Inflammatory macrophage (primary cell): ENCODE measurements around the gene RASGRF2.

ENCODE experiments used
- DNase-seq, 2 donors: peaks; one replicate each; pipeline ENCODE4 v3.0.0-alpha.2; 2020 to 2022
- total RNA-seq, 18 experiments: gene quantifications; one replicate each; lab custom pipeline; 2026; ENCODE audit warnings: mixed read lengths in 6 of 18, inconsistent platforms in 2 of 18; lab: John Stamatoyannopoulos, UW

RASGRF2 gene
- total RNA-seq = 0 to 0.33 (median 0.06) reads per million in 18 experiments

GRCh38 chr5:80959768-80960442 lies at the start of gene RASGRF2:
Gene RASGRF2, plus strand, starts transcription at chr5:80960363. Its CDS starts 376 bp downstream, at chr5:80960739.
- DNase-seq = no peak

DNA sequence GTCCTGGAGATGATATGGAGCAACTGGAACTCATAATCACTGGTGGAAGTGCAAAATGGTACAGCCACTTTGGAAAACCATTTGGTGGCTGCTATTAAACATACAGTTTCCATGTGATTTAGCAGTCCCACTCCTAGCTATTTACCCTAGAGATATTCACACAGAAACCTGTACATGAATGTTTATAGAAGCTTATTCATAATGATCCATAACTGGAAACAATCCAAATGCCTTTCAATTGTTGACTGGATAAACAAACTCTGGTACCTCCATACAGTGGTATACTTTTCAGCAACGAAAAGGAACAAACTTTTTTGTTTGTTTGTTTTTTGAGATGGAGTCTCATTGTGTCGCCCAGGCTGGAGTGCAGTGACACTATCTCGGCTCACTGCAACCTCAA lies 47.7 kb upstream of the RASGRF2 start:
- DNase-seq = no peak

GRCh38 chr5:80915716-80916115 lies 44.4 kb upstream of the RASGRF2 start:
- no peak for DNase-seq

- no peak for DNase-seq
Observed at GRCh38 chr5:80916676-80917075, 43.5 kb upstream of the RASGRF2 start.

- DNase-seq = no peak
Observed at GRCh38 chr5:80917631-80918030, 42.5 kb upstream of the RASGRF2 start.

DNA sequence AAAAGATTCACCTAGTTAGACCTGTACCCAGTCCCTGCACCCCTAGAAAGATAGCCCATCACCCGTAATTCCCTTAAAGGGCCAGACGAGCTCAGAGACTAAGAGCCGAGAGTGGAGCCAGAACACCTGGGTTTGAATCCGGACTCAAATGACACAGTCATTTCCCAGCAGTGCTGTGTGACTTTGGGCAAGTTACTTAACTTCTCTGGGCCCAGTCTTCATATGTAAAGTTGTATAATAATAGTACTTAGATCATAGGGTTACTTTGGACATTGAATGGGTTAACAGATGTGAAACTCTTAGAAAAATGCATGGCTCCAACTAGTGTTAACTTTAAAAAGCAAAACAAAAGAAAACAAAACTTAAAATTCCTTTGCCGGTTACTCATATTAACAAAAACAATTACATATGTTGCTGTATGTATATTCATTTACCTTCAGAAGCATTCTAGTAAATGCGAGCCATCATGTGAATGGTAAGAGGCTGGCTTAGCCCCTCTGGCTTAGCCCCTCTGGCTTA lies 40.4 kb upstream of the RASGRF2 start:
- DNase-seq = no peak

DNA sequence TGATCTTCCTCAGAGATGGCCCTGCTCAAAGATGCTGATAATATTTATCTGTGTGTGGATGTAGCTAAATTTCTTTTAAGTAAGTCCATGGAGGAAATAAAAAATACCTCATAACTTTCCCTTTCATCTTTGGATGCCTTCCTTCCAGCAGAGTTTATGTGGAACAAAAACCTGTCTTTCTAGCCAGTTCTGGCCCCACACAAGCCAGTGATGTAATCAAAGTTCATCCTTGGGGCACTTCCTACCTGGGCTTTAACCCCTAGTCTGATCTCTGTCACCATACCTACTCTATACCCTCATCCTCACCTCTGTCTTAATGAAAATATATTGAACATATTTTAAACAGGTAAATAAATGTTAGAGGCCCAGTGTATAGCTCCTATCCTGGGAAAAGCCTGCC lies 39.8 kb upstream of the RASGRF2 start:
- DNase-seq = no peak

DNA sequence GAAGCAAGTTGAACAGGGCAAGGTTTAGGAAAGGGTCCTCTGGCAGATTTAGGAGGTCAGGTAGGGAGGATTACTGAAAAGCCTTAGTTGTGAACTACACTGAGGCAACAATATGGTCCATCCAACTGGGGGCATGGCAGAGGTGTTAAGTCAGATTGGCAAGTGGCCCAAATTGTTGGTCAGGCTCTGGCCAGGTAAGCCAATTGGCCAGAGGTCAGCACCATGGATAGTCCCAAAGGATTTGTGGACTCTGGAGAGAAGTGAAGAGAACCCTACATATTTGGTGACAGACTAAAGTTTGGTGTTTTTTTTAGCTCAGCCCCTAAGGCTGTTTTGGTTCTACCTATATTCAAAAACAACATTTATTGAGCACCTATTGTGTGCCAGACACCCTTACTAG lies 39.1 kb upstream of the RASGRF2 start:
- DNase-seq = no peak

DNA sequence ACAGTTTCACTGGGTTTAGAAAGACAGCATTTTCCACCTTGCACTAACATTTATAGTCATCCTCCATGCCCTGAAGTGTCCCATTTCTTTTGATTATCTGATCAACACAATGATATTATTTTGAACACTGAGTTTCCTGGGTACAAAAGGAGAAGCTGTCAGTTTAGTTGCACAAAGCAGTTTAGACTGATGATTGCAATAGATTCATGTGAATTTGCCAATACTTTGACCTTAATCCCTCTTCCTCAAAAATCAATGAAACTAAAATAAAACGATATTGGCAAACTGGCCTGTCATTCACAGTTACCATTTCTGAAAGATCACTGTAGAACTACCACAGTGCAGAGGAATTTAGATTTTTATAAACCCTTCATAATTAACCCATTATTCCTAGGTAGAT lies 34.2 kb upstream of the RASGRF2 start:
- peak; percentile 54 to 86 for DNase-seq

GRCh38 chr5:80926536-80926935 lies 33.6 kb upstream of the RASGRF2 start:
- DNase-seq = no peak

DNA sequence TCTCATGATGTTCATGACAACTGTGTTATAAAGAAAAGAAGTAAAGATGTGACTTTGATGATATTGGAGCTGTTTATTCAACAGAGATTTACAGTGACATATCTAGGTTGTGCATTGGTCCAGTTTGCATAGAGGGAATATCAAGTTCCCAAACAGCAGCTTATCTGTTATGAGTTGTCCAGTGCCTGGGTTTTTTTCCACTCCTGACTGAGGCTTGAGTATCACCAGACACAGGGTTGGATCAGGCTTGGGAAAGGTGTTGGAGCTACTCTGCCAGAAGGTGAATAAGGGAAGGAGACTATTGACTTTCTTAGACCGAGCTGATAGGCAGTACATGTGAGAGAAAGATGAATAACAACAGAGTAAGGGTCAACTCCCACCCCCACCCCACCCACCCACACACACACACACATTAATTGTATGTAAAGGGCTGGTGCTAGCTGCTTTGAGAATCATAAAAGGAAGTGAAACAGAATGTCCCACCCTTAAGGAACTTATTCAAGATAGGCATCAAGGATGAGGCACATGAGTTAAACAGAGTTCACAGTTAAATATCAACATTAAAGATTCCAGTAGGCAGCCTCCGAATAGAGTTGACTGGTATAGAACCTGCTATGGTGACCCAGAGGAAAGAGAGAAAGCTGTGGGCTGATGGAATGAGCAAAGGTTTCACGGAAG lies 33.0 kb upstream of the RASGRF2 start:
- DNase-seq = peak; percentile 14 to 54

DNA sequence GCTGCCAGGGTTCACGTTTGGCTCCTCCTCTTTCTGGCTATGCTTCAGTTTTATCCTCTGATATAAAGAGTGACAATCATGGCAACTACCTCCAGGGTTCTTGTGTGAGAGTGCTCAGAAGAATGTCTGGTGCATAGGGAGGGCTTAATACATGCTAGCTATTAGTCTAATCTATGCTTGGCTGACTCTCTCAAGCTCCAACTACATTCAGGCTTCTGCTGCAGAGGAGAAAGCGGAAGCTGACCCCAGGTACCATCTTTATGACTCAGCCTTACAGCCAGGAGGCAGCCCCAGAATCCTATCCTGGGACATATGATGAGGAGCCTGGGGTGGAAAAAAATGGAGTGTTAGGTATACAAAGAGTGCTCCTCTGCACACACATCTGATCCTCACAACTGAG lies 32.1 kb upstream of the RASGRF2 start:
- no peak for DNase-seq

DNA sequence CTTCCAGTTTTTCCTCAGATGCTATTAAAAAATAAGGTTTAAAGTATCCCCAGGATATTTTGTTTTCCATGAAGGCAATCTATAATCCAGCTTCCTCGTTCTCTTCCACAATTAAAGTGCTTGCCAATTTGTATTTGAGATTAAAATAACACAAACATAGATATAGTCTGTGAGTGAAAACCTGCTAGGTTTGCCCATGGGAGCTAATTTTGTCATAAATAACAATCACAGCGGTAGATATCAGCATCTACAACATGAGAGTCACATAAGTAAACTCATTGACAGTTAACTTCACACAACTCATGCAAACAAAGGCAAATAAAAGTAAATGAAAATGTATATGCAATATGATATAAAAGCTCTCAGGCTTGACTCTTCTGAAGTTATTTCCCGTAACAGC lies 29.2 kb upstream of the RASGRF2 start:
- no peak for DNase-seq

DNA sequence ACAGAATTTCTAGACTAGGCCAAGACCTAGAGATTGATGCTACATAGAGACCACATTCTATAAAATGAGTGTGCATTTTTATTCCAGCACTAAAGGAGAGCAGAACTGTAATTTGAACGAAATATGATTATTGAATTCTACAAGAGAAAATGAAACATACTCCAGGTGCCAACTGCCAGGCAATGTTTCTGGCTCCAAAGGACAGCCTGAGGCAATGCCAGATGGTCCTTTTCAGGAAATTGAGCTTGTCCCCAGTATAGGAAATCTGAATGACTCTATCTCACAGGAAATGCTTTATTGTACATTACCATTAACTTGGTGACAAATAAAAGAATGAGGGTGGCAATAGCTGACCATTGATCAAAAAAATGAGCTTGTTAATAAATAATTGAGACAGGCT lies 28.8 kb upstream of the RASGRF2 start:
- no peak for DNase-seq

DNA sequence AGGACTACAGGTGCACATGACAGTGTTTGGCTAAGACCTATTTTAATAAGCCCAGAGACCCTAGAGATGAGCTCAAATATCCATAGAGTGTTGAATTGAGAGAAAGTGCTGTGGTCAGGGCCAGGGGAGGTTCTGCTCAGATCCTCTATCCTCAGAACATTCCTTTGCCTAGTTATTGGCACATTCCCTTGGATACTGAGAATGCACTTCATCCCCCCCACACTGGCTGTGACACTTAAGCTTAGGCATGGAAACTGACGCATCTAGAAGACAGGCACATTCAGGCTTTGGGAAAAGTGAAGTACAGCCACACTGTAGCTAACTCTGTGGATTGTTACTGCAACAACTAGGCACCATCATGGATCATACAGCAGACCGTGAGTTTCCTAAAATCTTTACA lies 27.1 kb upstream of the RASGRF2 start:
- DNase-seq = no peak

DNA sequence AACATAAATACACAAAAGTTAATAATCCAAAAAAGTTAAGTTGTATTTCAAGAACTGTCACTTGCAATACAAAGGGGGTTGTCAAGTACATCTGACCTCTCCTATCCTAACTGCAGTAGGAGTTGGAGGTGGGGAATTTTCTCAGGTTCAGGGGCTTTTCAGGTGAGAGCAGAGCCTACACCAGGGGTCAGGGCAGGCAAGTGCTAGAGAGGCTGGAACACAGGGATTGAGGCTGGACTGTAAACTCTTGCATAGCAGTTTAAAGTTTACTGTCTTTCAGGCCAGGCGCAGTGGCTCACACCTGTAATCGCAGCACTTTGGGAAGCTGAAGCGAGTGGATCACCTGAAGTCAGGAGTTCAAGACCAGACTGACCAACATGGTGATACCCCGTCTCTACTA lies 25.4 kb upstream of the RASGRF2 start:
- DNase-seq = no peak

DNA sequence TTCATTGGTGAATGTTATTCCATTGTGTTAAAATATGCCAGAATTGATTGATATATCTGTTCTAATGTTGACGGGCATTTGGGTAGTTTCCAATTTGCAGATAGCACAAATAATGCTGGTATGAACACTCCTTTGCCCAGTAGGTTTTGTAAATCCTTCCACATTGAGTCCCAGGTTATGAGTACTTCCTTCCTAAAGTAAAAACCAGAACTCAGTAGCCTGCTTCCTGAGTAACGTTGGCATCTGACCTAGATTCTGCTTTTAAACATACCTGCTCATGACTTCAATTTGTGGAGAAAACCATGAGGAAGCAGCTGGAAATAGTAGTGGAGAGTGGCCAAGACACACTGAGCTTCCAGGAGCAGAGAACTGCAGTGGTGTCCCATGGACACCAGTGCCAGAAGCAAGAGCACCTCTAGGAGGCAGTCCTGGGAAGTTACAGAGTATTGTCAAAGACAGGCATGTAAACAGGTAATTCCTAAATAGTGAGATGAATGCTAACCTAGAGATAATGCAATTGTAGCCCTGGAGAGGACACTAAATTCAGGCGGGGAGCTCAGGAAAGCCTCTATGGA lies 24.3 kb upstream of the RASGRF2 start:
- DNase-seq = no peak

GRCh38 chr5:80936881-80937280 lies 23.3 kb upstream of the RASGRF2 start:
- no peak for DNase-seq

- DNase-seq = no peak
Observed at GRCh38 chr5:80937584-80938356, 22.4 kb upstream of the RASGRF2 start.

DNA sequence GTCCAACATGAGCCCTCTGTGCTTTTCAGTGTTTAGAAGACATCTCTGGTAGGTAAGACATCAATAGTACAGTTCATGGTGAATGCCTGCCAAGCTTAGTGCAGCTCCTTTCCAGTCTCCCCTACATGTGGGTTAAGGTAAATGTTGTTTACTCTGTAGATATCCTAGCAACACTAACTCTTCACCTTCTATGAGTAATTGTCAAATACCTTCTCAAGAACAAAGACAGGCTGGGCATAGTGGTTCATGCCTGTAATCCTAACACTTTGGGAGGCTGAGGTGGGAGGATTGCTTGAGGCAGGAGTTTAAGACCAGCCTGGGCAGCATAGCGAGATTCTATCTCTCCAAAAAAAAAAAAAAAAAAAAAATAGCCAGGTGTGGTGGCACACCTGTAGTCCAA lies 18.7 kb upstream of the RASGRF2 start:
- DNase-seq = no peak

GRCh38 chr5:80951366-80951765 lies 8.8 kb upstream of the RASGRF2 start:
- no peak for DNase-seq

DNA sequence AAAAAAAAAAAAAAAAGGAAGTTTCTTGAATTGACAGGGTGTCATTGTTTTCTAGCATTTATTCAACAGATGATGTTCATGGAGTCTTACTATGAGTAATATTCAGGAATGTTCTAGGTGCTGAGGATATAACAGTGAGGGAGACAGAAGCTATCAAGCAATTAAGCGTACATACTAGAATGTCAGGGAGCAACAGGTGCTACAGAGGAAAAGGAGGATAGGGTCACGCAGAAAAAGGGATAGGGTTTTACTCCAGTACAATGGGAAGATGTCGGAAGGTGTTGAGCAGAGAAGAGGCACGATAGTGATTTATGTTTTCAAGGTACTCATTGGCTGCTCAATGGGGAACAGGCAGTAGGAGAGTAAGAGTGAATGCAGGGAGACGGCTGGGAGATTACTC lies 6.6 kb upstream of the RASGRF2 start:
- DNase-seq = no peak

DNA sequence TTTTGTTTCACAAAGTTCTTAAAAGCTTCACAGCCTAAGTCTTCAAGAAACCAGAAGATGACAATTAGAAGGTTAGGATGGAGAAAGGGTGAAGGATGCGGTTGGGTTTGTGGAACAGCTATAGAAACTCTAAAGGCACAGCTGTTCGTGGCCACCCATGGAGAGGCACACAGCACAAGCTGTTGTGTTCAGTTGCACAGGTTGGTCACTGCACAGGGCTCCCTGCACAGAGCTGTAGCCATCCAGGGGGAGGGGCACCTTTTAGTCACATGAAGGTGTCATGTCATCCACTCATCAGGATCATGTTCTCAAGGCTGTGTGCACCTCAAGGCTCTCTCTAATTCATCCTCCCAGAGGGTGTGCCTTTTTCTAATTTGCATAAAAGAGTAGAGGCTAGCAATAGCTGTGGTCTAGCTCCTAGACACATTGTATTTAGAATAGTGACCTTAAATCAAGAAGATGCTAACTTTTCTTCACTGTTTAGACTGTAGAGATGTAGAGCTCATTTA lies 5.0 kb upstream of the RASGRF2 start:
- no peak for DNase-seq
